ENCODE data around the gene PEPD.
"Not testable (repeated sequence)": the region's sequence is repeated elsewhere in the genome, so short reads cannot be mapped to it uniquely, and the experiment has no call there.

Gene PEPD

DNA sequence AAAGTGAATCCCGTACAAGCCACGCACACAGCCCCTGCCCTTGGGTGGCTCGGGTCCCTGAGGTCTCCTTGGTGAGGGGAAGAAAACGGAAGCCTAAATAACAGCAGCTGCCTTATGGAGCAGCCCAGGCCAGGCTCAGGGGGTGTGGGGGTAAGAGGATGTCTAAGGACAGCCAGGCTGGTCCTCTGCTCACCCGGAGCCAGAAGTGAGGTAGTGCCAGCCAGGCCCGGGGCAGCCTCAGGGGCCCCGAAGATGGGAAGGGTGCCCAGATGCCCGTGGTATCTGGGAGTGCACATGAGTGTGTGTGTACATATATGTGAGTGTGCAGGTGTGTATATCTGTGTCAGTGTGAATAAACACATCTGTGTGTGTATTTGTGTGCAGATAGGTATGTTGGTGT, 38.4 kb upstream of the PEPD start:
- no peak overlapping the region for H3K27ac ChIP-seq
- TF ChIP-seq, protein P1, sequence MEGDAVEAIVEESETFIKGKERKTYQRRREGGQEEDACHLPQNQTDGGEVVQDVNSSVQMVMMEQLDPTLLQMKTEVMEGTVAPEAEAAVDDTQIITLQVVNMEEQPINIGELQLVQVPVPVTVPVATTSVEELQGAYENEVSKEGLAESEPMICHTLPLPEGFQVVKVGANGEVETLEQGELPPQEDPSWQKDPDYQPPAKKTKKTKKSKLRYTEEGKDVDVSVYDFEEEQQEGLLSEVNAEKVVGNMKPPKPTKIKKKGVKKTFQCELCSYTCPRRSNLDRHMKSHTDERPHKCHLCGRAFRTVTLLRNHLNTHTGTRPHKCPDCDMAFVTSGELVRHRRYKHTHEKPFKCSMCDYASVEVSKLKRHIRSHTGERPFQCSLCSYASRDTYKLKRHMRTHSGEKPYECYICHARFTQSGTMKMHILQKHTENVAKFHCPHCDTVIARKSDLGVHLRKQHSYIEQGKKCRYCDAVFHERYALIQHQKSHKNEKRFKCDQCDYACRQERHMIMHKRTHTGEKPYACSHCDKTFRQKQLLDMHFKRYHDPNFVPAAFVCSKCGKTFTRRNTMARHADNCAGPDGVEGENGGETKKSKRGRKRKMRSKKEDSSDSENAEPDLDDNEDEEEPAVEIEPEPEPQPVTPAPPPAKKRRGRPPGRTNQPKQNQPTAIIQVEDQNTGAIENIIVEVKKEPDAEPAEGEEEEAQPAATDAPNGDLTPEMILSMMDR (IDR thresholded peaks at IDR 0.05) = no peak
- no peak for TF ChIP-seq ZFX (IDR thresholded peaks at IDR 0.05; ENCODE audit: borderline replicate concordance)

DNA sequence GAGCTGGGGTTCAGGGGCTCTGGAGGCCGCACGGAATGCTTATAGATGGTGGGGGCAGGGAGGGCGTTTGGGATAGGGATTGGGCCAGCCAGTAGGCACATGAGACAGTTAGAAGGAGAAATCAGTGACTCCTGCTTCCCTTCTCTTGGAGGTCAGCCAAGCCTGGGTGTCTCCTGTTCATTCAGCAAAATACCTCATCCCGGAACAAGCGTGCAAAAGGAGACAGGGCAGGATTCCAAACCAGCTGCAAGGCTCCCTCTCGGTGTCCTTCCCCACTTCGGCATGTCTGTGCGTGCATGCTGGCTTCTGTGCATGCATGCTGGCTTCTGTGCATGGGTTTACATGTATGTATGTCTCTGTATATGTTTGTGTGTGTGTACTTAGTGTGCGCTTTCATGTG, 37.3 kb upstream of the PEPD start:
- no peak overlapping the region for H3K27ac ChIP-seq
- TF ChIP-seq ZFX (IDR thresholded peaks at IDR 0.05; ENCODE audit: borderline replicate concordance) = no peak
- TF ChIP-seq, protein P1 (IDR thresholded peaks at IDR 0.05) = no peak

DNA sequence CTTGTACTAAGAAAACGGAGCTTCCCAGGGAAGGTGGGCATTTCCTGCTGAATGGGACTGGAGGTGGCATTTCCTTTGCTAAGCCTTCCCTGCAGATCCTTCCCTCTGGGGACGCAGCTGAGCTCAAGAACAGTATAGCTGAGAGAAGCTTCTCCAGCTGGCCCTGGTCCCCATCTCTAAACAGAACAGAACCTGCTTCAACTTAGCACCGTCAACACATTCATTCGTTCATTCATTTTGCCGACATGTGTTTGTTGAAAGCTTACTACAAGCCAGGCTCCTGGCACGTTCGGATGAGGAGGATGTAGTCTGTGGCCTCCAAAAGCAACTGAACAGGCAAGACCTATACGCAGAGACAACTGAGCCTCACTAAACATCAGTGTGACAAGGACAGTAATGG, 36.6 kb upstream of the PEPD start:
- TF ChIP-seq ZFX (IDR thresholded peaks at IDR 0.05; ENCODE audit: borderline replicate concordance) = no peak
- TF ChIP-seq, protein P1 (IDR thresholded peaks at IDR 0.05) = no peak
- H3K27ac ChIP-seq = no peak overlapping the region

DNA sequence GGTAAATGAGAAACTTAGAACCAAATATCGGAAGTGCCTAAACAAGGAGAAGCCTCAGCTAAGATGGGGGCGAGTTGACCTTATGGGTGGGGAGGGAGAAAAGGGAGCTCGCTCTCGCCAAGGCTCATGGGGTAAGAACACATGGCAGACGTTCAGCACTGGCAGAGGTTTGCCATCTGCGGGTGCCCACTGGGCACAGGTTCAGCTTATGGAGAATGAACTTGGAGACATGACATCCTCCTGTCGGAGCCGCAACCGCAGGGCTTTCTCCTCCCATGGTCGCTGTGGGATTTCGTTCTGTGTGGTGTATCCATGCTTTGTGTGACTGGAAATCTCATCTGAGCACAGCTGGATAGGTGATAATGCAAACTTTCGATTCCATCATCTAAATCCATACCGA, 36.1 kb upstream of the PEPD start:
- no peak overlapping the region for H3K27ac ChIP-seq
- no peak for TF ChIP-seq ZFX (IDR thresholded peaks at IDR 0.05; ENCODE audit: borderline replicate concordance)
- TF ChIP-seq, protein P1 (IDR thresholded peaks at IDR 0.05) = no peak

DNA sequence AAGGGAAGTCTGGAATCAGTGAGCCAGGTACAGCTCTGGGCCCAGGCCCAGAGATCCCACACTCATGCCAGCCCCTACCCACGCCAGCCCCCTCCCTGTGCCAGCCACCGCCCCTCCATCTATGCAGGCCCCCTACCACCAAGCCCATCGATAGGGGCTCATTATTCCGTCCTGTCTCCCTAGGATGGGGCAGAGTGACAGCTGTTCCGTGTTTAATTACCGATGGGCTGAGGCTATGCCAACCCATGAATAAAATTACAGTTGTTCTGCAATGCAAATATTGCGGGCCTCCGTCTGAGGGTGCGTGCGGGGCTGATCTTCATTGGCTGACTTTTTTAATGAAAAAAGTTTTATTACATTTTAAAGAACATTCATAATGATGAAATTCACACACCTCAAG, 35.6 kb upstream of the PEPD start:
- TF ChIP-seq ZFX (IDR thresholded peaks at IDR 0.05; ENCODE audit: borderline replicate concordance) = no peak
- TF ChIP-seq, protein P1 (IDR thresholded peaks at IDR 0.05) = no peak
- H3K27ac ChIP-seq = no peak overlapping the region

DNA sequence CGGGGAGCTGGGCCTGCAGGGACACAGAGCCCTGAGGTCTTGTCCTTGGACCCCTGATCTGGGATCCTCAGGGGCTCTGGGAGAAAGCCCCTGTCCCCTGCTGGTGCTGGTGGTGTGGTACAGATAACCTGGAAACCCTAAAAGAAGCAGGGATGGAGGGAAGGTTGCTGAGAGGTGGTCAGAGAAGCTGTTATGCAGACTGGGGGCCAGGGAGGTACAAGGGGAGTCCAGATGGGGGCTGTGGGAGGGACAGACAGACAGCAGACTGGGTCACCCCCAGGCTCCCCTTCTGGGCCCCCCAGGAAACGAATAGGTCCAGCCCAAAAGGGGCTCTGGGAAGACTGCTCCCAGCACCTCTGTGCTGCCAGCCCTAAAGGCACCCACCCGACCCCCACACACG, 34.7 kb upstream of the PEPD start:
- TF ChIP-seq, protein P1 (IDR thresholded peaks at IDR 0.05) = no peak
- TF ChIP-seq ZFX (IDR thresholded peaks at IDR 0.05; ENCODE audit: borderline replicate concordance) = no peak

DNA sequence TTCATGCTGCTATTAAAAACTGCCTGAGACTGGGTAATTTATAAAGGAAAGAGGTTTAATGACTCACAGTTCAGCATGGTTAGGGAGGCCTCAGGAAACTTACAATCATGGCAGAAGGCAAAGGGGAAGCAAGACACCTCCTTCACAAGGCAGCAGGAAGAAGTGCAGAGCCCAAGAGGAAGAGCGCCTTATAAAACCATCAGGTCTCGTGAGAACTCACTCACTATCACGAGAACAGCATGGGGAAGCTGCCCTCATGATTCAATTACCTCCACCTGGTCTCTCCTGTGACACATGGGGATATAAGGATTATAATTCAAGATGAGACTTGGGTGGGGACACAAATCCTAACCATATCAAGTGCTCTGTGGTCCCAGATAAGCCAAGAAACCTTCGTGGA, 34.1 kb upstream of the PEPD start:
- H3K27ac ChIP-seq = not testable (repeated sequence)

More for the DNA sequence above, 34.7 kb upstream of the PEPD start:
- H3K27ac ChIP-seq = no peak overlapping the region

DNA sequence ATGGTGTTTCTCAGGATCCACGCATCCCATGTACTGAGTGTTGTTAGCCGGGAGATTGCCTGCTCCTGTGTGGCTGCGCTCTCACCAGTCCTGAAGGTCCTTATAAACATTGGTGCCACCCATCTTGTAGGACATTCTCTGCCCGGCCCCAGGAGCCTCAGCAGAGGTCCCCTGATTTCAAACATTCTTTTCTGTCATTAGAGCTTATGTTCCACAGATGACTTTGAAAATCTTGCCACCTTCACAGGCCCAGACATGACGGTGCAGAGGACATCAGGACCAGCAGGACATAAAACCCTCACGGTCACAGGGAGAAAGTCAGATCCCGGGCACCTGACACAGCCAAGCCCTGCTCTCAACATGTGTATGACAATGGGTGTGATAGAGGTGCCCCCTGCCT, 33.2 kb upstream of the PEPD start:
- no peak for TF ChIP-seq ZFX (IDR thresholded peaks at IDR 0.05; ENCODE audit: borderline replicate concordance)
- TF ChIP-seq, protein P1 (IDR thresholded peaks at IDR 0.05) = no peak

More for the DNA sequence above, 33.2 kb upstream of the PEPD start:
- H3K27ac ChIP-seq = no peak overlapping the region
